ENCODE results near the gene ARHGEF28. TPM values are rescaled to one million over a fixed set of nuclear protein-coding genes. Genes with fewer than 3 reads are reported as not detected.

The ARHGEF28 gene
- total and polyA plus RNA-seq, 10 of the 15 experiments (the other 5 are each of a cell fraction or from before 2014, with no cell fraction given) = 0.10 to 0.72 (median 0.22) TPM; not detected in 2

DNA sequence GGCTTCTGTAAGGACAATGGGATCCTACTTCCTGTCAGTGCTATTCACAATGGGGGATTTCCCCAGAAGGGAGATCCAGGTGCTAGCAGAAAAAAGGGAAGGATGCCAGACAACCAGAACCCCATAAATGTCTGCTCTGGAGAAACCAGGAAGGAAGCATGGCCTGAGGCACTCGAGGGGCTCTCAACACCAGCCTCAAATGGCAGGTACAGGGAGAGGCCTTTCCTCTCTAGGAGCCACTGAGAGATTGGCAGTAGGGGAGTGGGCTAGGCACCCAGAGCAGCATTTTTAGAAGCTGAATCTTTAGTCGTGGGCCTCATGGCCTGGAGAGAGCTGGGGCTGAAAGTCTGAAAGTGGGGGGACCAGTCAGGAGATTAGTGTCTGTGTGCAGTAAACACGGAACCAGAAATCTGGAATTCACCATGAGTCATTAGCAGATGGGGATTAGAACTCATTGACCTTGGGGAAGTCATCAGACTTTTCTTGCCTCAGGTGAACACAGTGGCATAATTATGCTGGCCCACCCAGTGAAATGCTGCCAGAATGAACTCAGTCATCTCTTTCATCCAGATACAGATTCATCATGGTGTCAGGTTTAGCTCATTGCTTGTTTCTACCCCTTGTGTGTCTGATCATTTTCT lies 28.3 kb downstream of the ARHGEF28 start (continued):
- TF ChIP-seq, protein P1, sequence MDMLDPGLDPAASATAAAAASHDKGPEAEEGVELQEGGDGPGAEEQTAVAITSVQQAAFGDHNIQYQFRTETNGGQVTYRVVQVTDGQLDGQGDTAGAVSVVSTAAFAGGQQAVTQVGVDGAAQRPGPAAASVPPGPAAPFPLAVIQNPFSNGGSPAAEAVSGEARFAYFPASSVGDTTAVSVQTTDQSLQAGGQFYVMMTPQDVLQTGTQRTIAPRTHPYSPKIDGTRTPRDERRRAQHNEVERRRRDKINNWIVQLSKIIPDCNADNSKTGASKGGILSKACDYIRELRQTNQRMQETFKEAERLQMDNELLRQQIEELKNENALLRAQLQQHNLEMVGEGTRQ (IDR thresholded peaks at IDR 0.05; ENCODE audit: borderline replicate concordance, low read depth, low read length) = no peak
- TF ChIP-seq, protein P2, sequence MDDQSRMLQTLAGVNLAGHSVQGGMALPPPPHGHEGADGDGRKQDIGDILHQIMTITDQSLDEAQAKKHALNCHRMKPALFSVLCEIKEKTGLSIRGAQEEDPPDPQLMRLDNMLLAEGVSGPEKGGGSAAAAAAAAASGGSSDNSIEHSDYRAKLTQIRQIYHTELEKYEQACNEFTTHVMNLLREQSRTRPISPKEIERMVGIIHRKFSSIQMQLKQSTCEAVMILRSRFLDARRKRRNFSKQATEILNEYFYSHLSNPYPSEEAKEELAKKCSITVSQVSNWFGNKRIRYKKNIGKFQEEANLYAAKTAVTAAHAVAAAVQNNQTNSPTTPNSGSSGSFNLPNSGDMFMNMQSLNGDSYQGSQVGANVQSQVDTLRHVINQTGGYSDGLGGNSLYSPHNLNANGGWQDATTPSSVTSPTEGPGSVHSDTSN (IDR thresholded peaks at IDR 0.05; ENCODE audit: insufficient replicate concordance, low read depth, low read length) = no peak
- TF ChIP-seq JUNB (IDR thresholded peaks at IDR 0.05) (peak; percentile 69), TBL1XR1 (IDR thresholded peaks at IDR 0.05; ENCODE audit: low read depth, low read length) (0 out of 2 replicates have a peak, but pooled peaks have one; percentile 28), ZZZ3 (IDR thresholded peaks at IDR 0.05; ENCODE audit: control insufficient read depth, insufficient read length, low read depth) (no peak), IRF4 (IDR thresholded peaks at IDR 0.05; ENCODE audit: low read depth, low read length) (no peak), ZNF622 (IDR thresholded peaks at IDR 0.05) (no peak), SIN3A (IDR thresholded peaks at IDR 0.05; ENCODE audit: low read depth, low read length) (no peak), BACH1 (IDR thresholded peaks at IDR 0.05; ENCODE audit: borderline replicate concordance) (no peak), BCL11A (IDR thresholded peaks at IDR 0.05; ENCODE audit: low read depth, low read length) (peak; percentile 70; the same call in 1 of the 2 replicates), POLR2A (IDR thresholded peaks at IDR 0.05; ENCODE audit: low read depth, low read length) (no peak), MEF2B (IDR thresholded peaks at IDR 0.05; ENCODE audit: partially characterized antibody, poor library complexity, severe bottlenecking) (no peak), FOXK2 (IDR thresholded peaks at IDR 0.05) (peak; percentile 48; the same call in 1 of the 2 replicates), SREBF2 (IDR thresholded peaks at IDR 0.05; ENCODE audit: low read length) (no peak), PAX5 (IDR thresholded peaks at IDR 0.05; ENCODE audit: borderline replicate concordance, low read depth, low read length) (no peak; the same call in 1 of the 2 replicates), CBFB (IDR thresholded peaks at IDR 0.05; ENCODE audit: low read depth) (no peak)
- TF ChIP-seq, protein P3, sequence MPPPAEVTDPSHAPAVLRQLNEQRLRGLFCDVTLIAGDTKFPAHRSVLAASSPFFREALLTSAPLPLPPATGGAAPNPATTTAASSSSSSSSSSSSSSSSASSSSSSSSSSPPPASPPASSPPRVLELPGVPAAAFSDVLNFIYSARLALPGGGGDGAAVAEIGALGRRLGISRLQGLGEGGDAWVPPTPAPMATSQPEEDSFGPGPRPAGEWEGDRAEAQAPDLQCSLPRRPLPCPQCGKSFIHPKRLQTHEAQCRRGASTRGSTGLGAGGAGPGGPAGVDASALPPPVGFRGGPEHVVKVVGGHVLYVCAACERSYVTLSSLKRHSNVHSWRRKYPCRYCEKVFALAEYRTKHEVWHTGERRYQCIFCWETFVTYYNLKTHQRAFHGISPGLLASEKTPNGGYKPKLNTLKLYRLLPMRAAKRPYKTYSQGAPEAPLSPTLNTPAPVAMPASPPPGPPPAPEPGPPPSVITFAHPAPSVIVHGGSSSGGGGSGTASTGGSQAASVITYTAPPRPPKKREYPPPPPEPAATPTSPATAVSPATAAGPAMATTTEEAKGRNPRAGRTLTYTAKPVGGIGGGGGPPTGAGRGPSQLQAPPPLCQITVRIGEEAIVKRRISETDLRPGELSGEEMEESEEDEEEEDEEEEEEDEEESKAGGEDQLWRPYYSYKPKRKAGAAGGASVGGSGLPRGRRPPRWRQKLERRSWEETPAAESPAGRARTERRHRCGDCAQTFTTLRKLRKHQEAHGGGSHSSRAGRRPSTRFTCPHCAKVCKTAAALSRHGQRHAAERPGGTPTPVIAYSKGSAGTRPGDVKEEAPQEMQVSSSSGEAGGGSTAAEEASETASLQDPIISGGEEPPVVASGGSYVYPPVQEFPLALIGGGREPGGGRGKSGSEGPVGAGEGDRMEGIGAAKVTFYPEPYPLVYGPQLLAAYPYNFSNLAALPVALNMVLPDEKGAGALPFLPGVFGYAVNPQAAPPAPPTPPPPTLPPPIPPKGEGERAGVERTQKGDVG (CRISPR knock-in tag; IDR thresholded peaks at IDR 0.05) = no peak
- TF ChIP-seq, protein P4, sequence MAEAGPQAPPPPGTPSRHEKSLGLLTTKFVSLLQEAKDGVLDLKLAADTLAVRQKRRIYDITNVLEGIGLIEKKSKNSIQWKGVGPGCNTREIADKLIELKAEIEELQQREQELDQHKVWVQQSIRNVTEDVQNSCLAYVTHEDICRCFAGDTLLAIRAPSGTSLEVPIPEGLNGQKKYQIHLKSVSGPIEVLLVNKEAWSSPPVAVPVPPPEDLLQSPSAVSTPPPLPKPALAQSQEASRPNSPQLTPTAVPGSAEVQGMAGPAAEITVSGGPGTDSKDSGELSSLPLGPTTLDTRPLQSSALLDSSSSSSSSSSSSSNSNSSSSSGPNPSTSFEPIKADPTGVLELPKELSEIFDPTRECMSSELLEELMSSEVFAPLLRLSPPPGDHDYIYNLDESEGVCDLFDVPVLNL (IDR thresholded peaks at IDR 0.05; ENCODE audit: low read depth, low read length) = no peak
- TF ChIP-seq, protein P5, sequence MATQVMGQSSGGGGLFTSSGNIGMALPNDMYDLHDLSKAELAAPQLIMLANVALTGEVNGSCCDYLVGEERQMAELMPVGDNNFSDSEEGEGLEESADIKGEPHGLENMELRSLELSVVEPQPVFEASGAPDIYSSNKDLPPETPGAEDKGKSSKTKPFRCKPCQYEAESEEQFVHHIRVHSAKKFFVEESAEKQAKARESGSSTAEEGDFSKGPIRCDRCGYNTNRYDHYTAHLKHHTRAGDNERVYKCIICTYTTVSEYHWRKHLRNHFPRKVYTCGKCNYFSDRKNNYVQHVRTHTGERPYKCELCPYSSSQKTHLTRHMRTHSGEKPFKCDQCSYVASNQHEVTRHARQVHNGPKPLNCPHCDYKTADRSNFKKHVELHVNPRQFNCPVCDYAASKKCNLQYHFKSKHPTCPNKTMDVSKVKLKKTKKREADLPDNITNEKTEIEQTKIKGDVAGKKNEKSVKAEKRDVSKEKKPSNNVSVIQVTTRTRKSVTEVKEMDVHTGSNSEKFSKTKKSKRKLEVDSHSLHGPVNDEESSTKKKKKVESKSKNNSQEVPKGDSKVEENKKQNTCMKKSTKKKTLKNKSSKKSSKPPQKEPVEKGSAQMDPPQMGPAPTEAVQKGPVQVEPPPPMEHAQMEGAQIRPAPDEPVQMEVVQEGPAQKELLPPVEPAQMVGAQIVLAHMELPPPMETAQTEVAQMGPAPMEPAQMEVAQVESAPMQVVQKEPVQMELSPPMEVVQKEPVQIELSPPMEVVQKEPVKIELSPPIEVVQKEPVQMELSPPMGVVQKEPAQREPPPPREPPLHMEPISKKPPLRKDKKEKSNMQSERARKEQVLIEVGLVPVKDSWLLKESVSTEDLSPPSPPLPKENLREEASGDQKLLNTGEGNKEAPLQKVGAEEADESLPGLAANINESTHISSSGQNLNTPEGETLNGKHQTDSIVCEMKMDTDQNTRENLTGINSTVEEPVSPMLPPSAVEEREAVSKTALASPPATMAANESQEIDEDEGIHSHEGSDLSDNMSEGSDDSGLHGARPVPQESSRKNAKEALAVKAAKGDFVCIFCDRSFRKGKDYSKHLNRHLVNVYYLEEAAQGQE (IDR thresholded peaks at IDR 0.05; ENCODE audit: low read depth, low read length) = no peak

Measured in GM12878 (cell line).